Ovary (tissue), 9 donors: ENCODE measurements around the gene BRICD5. TPM values are rescaled to one million over a fixed set of nuclear protein-coding genes. Genes with fewer than 3 reads are reported as not detected.

ENCODE experiments used
- DNase-seq, 5 donors: peaks; one replicate each; pipeline ENCODE4 v3.0.0-alpha.2; 2019 to 2020
- H3K27ac ChIP-seq, 2 donors: fragments of 200-600 bp; one replicate each; pipeline versions ENCODE4 v1.5.1 to v1.8.0; 2019 to 2022
- H3K27me3 ChIP-seq: fragments of 200-600 bp; one replicate; pipeline ENCODE4 v1.8.0; 2022
- H3K36me3 ChIP-seq: fragments of 200-600 bp; sonication (generic); one replicate; pipeline ENCODE4 v1.5.1; 2019
- H3K4me1 ChIP-seq: one replicate; pipeline ENCODE4 v1.8.1; 2013; ENCODE audit warnings: mild to moderate bottlenecking, moderate library complexity; ENCODE audit not compliant: insufficient read depth
- H3K4me3 ChIP-seq: fragments of 200-600 bp; sonication (generic); one replicate; pipeline ENCODE4 v1.5.1; 2017
- H3K9me3 ChIP-seq, 2 donors: fragments of 200-600 bp in 1 of 2; sonication (generic) in 1 of 2; one replicate each; pipeline versions ENCODE4 v1.5.1 to v1.8.1; 2013 to 2019; ENCODE audit warnings: mild to moderate bottlenecking in 1 of 2, moderate library complexity in 1 of 2
- CTCF ChIP-seq, 3 donors: fragments of 450-650 bp in 2 of 3; fragments of 200-600 bp in 1 of 3; IDR thresholded peaks; one replicate each; pipeline versions ENCODE4 v1.5.1 to v1.8.0; 2016 to 2022; ENCODE audit warnings: antibody characterized with exemption in 3 of 3, mild to moderate bottlenecking in 1 of 3
- EP300 ChIP-seq: sonication (generic); formaldehyde crosslinking; IDR thresholded peaks from one replicate; pipeline ENCODE4 v1.6.1; 2017; ENCODE audit warnings: antibody characterized with exemption
- POLR2A ChIP-seq: fragments of 450-650 bp; IDR thresholded peaks from one replicate; pipeline ENCODE4 v1.6.1; 2017; ENCODE audit warnings: antibody characterized with exemption, mild to moderate bottlenecking, moderate library complexity
- WGBS, 3 donors: extraction: QIAGEN DNeasy Blood & Tissue Kit in 1 of 3; methylation state at CpG; one replicate each; pipeline versions ENCODE4 v1.1.5 to v1.1.7; 2013 to 2017; 5-methylcytosine and 5-hydroxymethylcytosine counted together
- intact Hi-C, 4 donors: fragments of 100-400 bp; cut with DNase I; formaldehyde crosslinking; loops; one replicate each; pipeline versions ENCODE4 v1.11.0 to v1.15.1; 2022 to 2023
- polyA plus RNA-seq, 2 donors: library from polyadenylated mRNA; stranded (reverse); fragments of 200-250 nt in 1 of 2; fragments of 350-450 nt in 1 of 2; fragmentation: Illumina TruSeq in 1 of 2; extraction: RNeasy Lipid Tissue Mini Kit (QIAGEN cat#74804) in 1 of 2; gene quantifications; one replicate each; pipeline ENCODE4 v1.2.3, GENCODE V29; 2013 to 2014
- total RNA-seq, 7 donors: library from RNA; depleted of rRNA in 2 of 7; stranded (reverse); fragments of >200 nt in 2 of 7; fragmentation: NEBNext Ultra II Directional in 3 of 7; extraction: Animal tissue kit (Norgen Biotek cat#: 25700) in 3 of 7; gene quantifications; one replicate each; pipeline versions ENCODE4 v1.1.0 to v1.2.4, GENCODE V29; 2016 to 2023
- donor health status: DM: no; HTN: no; CAD: no; lungs with moderate emphysema.
- donor health status: DM: no; HTN: no; CAD: no.
- donor health status: Bipolar disorder and iron deficiency.
- donor health status: DM: yes; HTN: yes; CAD: no.
- donor health status: DM: no; HTN: no; CAD: no.
- donor health status: DM: yes; HTN: yes; CAD: no.

BRICD5 gene
- total and polyA plus RNA-seq, 9 donors: 0.37 to 8.3 (median 6.2) TPM

DNA sequence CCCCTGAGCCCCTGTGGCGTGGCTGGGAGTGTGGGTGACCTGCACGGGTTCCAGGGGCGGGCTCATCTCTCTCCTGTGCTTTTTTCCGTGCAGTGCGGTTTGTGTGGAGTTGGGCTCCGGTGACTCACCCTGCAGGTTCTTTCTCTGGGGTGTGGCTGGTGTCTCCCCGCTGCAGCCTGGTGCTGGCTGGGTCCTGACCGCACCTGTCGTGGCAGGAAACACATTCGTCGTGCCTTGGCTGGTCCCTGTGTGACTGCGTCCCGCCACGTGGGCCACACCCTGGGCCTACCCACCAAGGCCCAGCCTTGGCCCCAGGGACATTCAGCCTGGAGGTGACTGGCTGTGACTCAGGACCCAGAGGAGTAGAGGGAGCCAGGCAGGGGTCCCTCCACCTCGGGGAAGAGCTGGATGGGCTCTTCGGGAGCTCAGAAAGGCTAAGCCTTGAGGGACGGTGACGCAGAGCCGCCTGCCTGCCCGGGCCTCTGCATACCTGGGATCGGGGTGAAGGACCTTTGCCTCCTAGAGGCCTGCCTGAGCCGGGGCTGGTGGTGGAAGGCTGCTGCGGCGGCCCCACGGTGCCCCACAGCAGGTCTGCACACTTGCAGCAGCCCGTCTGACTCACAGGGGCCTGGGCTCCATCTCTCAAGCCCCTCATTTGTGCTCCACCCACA, 47.3 kb downstream of the BRICD5 start:
- no peaks in the 10 kb centered on the region for H3K36me3 ChIP-seq
- no peak overlapping the region for H3K27ac ChIP-seq
- H3K4me3 ChIP-seq: no peak overlapping the region
- H3K4me1 ChIP-seq: peaks cover 12% of the 10 kb centered on the region
- 90 to 93% (median 92%) methylated on average over 25 to 26 of the region's 26 CpGs for WGBS, 3 donors
- intact Hi-C loops: no loop called here
- no peaks in the 10 kb centered on the region for H3K9me3 ChIP-seq
- DNase-seq: no peak
- TF ChIP-seq EP300: no peak
- TF ChIP-seq CTCF (IDR thresholded peaks at IDR 0.05): no peak
- no peak for TF ChIP-seq POLR2A
- no peaks in the 10 kb centered on the region for H3K27me3 ChIP-seq

GRCh38 chr16:2162676-2163118, 48.0 kb downstream of the BRICD5 start:
- no peaks in the 10 kb centered on the region for H3K36me3 ChIP-seq
- no peak for DNase-seq
- H3K4me1 ChIP-seq: peaks cover 16% of the 10 kb centered on the region
- no peak overlapping the region for H3K4me3 ChIP-seq
- no peak overlapping the region for H3K27ac ChIP-seq
- WGBS, 3 donors: 88 to 91% (median 89%) methylated on average over 13 of the region's 13 CpGs
- TF ChIP-seq EP300 (no peak), CTCF (IDR thresholded peaks at IDR 0.05) (no peak), POLR2A (no peak)
- H3K27me3 ChIP-seq: no peaks in the 10 kb centered on the region
- intact Hi-C loops: no loop called here
- no peaks in the 10 kb centered on the region for H3K9me3 ChIP-seq

DNA sequence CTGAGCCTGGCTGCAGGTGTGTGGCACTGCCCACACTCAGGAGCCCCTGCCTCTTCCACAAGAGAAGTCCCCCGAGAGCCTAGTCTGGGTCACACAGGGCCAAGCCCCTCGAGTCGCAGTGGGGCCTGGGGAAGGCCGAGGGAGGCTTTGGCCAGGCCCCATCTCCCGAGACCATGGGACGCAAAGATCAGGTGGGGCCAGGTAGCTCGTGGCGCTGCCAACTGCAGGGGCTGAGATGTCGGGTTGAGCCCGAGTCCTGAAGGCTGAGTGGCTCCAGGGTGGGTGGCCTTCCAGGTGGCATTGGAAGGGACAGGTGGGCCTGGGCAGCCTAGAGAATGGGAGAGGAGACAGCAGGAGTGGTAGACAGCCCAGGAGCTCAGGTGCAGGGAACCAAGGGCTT, 48.8 kb downstream of the BRICD5 start:
- intact Hi-C loops: no loop called here
- no peaks in the 10 kb centered on the region for H3K27me3 ChIP-seq
- H3K4me1 ChIP-seq: peaks cover 17% of the 10 kb centered on the region
- H3K27ac ChIP-seq: peak overlapping the region in 1 of 2 donors; percentile 37
- no peak overlapping the region for H3K4me3 ChIP-seq
- TF ChIP-seq CTCF (IDR thresholded peaks at IDR 0.05): no peak
- TF ChIP-seq POLR2A: no peak
- no peak for TF ChIP-seq EP300
- no peaks in the 10 kb centered on the region for H3K9me3 ChIP-seq
- 89 to 100% (median 91%) methylated on average over 10 of the region's 10 CpGs for WGBS, 3 donors
- H3K36me3 ChIP-seq: no peaks in the 10 kb centered on the region
- no peak for DNase-seq

DNA sequence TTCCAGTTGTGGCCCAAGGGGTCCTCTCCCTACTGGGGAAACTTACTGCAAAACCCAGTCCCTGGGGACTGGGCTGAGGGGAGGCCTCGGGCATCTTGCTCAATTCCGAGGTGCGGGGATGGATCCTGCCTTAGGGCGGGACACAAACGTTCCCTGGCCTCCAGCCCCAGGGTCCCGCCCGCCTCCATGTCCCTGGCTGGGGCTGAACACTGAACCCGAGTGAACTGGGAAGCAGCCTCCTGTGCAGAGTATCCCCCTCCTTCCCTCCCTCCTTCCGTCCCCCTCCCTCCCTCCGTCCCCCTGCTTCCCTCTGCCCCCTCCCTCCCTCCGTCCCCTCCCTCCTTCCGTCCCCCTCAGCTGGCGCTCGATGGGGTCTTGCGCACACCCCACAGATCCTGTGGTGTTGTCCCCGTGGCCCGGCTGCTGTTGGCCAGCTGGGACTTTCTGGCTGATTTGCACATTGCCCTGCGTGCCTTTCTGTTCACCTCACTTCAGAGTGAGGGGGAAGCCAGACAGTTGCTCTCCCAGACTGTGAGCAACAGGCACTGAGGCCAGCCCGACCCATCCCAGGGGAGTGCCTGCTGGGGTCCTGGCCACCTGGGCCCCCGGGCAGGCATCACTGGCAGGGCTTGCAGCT, 49.6 kb downstream of the BRICD5 start:
- Histone ChIP-seq H3K4me1 (peaks cover 17% of the 10 kb centered on the region), H3K27me3 (no peaks in the 10 kb centered on the region), H3K9me3 (no peaks in the 10 kb centered on the region), H3K4me3 (no peak overlapping the region), H3K27ac (peak overlapping the region; percentile 16 to 30), H3K36me3 (no peaks in the 10 kb centered on the region)
- intact Hi-C loops: no loop called here
- DNase-seq: peak in 2 of 5 donors; percentile 53 to 70
- TF ChIP-seq EP300: no peak
- TF ChIP-seq POLR2A: no peak
- TF ChIP-seq CTCF (IDR thresholded peaks at IDR 0.05): no peak
- 30 to 36% (median 30%) methylated on average over 18 to 20 of the region's 20 CpGs for WGBS, 3 donors

Other genes with a start within 250 kb of the BRICD5 start
- 1,000 to 10,000 TPM; 2,694 to 4,021 (median 3,788) TPM for gene RPS2, start 246.0 kb downstream of the BRICD5 start, total RNA-seq
- 1,000 to 10,000 TPM; 1,606 to 4,743 TPM for gene RPS2, start 246.0 kb downstream of the BRICD5 start, polyA plus RNA-seq
- gene RNF151, start 244.0 kb downstream of the BRICD5 start, total RNA-seq: under 1 TPM in 1 of 7 donors, not detected in 6; 0.32 TPM
- gene RNF151, start 244.0 kb downstream of the BRICD5 start, polyA plus RNA-seq: not detected
- 10 to 100 TPM; 28.9 to 48.0 (median 31.0) TPM for gene TBL3, start 238.8 kb downstream of the BRICD5 start, total RNA-seq
- 10 to 100 TPM in 1 of 2 donors, 1 to 10 TPM in 1; 2.1 to 40.6 TPM for gene TBL3, start 238.8 kb downstream of the BRICD5 start, polyA plus RNA-seq
- gene NOXO1, start 229.4 kb downstream of the BRICD5 start, total RNA-seq: 1 to 10 TPM in 1 of 7 donors, under 1 TPM in 3, not detected in 3; 0.36 to 1.3 (median 0.66) TPM
- under 1 TPM in 1 of 2 donors, not detected in 1; 0.48 TPM for gene NOXO1, start 229.4 kb downstream of the BRICD5 start, polyA plus RNA-seq
- gene GFER, start 226.7 kb downstream of the BRICD5 start, total RNA-seq: 10 to 100 TPM; 10.6 to 18.5 (median 14.0) TPM
- gene GFER, start 226.7 kb downstream of the BRICD5 start, polyA plus RNA-seq: 10 to 100 TPM in 1 of 2 donors, 1 to 10 TPM in 1; 6.1 to 16.8 TPM
- 1 to 10 TPM in 4 of 7 donors, under 1 TPM in 3; 0.50 to 4.0 (median 1.1) TPM for gene SYNGR3, start 220.9 kb downstream of the BRICD5 start, total RNA-seq
- under 1 TPM; 0.42 to 0.75 TPM for gene SYNGR3, start 220.9 kb downstream of the BRICD5 start, polyA plus RNA-seq
- 10 to 100 TPM; 25.8 to 44.5 (median 30.3) TPM for gene ZNF598, start 201.0 kb downstream of the BRICD5 start, total RNA-seq
- gene ZNF598, start 201.0 kb downstream of the BRICD5 start, polyA plus RNA-seq: 10 to 100 TPM in 1 of 2 donors, under 1 TPM in 1; 0.95 to 26.7 TPM
- gene NPW, start 191.1 kb downstream of the BRICD5 start, total RNA-seq: 1 to 10 TPM in 1 of 7 donors, under 1 TPM in 2, not detected in 4; 0.46 to 1.1 (median 0.78) TPM
- gene NPW, start 191.1 kb downstream of the BRICD5 start, polyA plus RNA-seq: under 1 TPM in 1 of 2 donors, not detected in 1; 0.17 TPM
- gene NHERF2, start 184.0 kb downstream of the BRICD5 start, total RNA-seq: 100 to 1,000 TPM in 1 of 7 donors, 10 to 100 TPM in 6; 25.0 to 118 (median 78.7) TPM
- gene NHERF2, start 184.0 kb downstream of the BRICD5 start, polyA plus RNA-seq: 100 to 1,000 TPM in 1 of 2 donors, 1 to 10 TPM in 1; 6.3 to 101 TPM
- gene NTHL1, start 163.0 kb downstream of the BRICD5 start, total RNA-seq: 10 to 100 TPM; 17.1 to 38.1 (median 23.9) TPM
- 10 to 100 TPM in 1 of 2 donors, 1 to 10 TPM in 1; 1.9 to 27.3 TPM for gene NTHL1, start 163.0 kb downstream of the BRICD5 start, polyA plus RNA-seq
- gene TSC2, start 162.9 kb downstream of the BRICD5 start, total RNA-seq: 100 to 1,000 TPM in 4 of 7 donors, 10 to 100 TPM in 3; 47.0 to 150 (median 131) TPM
- gene TSC2, start 162.9 kb downstream of the BRICD5 start, polyA plus RNA-seq: 10 to 100 TPM; 51.7 to 72.1 TPM
- 100 to 1,000 TPM in 6 of 7 donors, 10 to 100 TPM in 1; 78.8 to 203 (median 145) TPM for gene PKD1, start 75.0 kb downstream of the BRICD5 start, total RNA-seq
- 100 to 1,000 TPM in 1 of 2 donors, 1 to 10 TPM in 1; 8.7 to 113 TPM for gene PKD1, start 75.0 kb downstream of the BRICD5 start, polyA plus RNA-seq
- gene RAB26, start 62.2 kb downstream of the BRICD5 start, total RNA-seq: under 1 TPM in 2 of 7 donors, not detected in 5; 0.12 to 0.80 TPM
- under 1 TPM; 0.19 to 0.50 TPM for gene RAB26, start 62.2 kb downstream of the BRICD5 start, polyA plus RNA-seq
- 10 to 100 TPM; 20.5 to 68.0 (median 48.0) TPM for gene TRAF7, start 55.1 kb downstream of the BRICD5 start, total RNA-seq
- gene TRAF7, start 55.1 kb downstream of the BRICD5 start, polyA plus RNA-seq: 10 to 100 TPM; 13.3 to 26.3 TPM
- 1 to 10 TPM in 1 of 7 donors, under 1 TPM in 6; 0.10 to 2.4 (median 0.60) TPM for gene CASKIN1, start 14.3 kb downstream of the BRICD5 start, total RNA-seq
- gene CASKIN1, start 14.3 kb downstream of the BRICD5 start, polyA plus RNA-seq: under 1 TPM in 1 of 2 donors, not detected in 1; 0.52 TPM
- gene MLST8, start 5.4 kb downstream of the BRICD5 start, total RNA-seq: 10 to 100 TPM; 24.5 to 56.2 (median 28.4) TPM
- gene MLST8, start 5.4 kb downstream of the BRICD5 start, polyA plus RNA-seq: 10 to 100 TPM in 1 of 2 donors, 1 to 10 TPM in 1; 7.4 to 42.9 TPM
- 10 to 100 TPM in 1 of 7 donors, 1 to 10 TPM in 6; 5.0 to 12.3 (median 7.5) TPM for gene PGP, start 4.0 kb upstream of the BRICD5 start, total RNA-seq
- gene PGP, start 4.0 kb upstream of the BRICD5 start, polyA plus RNA-seq: 1 to 10 TPM; 2.5 to 5.2 TPM
- 10 to 100 TPM; 18.3 to 26.2 (median 22.7) TPM for gene E4F1, start 12.7 kb upstream of the BRICD5 start, total RNA-seq
- gene E4F1, start 12.7 kb upstream of the BRICD5 start, polyA plus RNA-seq: 10 to 100 TPM in 1 of 2 donors, under 1 TPM in 1; 0.58 to 23.5 TPM
- 1 to 10 TPM in 1 of 7 donors, under 1 TPM in 6; 0.37 to 1.1 (median 0.75) TPM for gene DNASE1L2, start 25.6 kb upstream of the BRICD5 start, total RNA-seq
- under 1 TPM in 1 of 2 donors, not detected in 1; 0.69 TPM for gene DNASE1L2, start 25.6 kb upstream of the BRICD5 start, polyA plus RNA-seq
- 10 to 100 TPM; 39.0 to 66.3 (median 51.3) TPM for gene ECI1, start 40.7 kb upstream of the BRICD5 start, total RNA-seq
- gene ECI1, start 40.7 kb upstream of the BRICD5 start, polyA plus RNA-seq: 10 to 100 TPM in 1 of 2 donors, 1 to 10 TPM in 1; 3.1 to 48.1 TPM
- 100 to 1,000 TPM in 6 of 7 donors, 10 to 100 TPM in 1; 78.0 to 172 (median 153) TPM for gene RNPS1, start 57.3 kb upstream of the BRICD5 start, total RNA-seq
- 100 to 1,000 TPM in 1 of 2 donors, 10 to 100 TPM in 1; 85.2 to 138 TPM for gene RNPS1, start 57.3 kb upstream of the BRICD5 start, polyA plus RNA-seq
- 10 to 100 TPM in 2 of 7 donors, 1 to 10 TPM in 5; 2.0 to 11.3 (median 6.9) TPM for gene ABCA3, start 129.9 kb upstream of the BRICD5 start, total RNA-seq
- gene ABCA3, start 129.9 kb upstream of the BRICD5 start, polyA plus RNA-seq: 1 to 10 TPM; 2.7 to 6.9 TPM
- 1 to 10 TPM; 1.4 to 2.5 (median 2.0) TPM for gene CCNF, start 218.6 kb upstream of the BRICD5 start, total RNA-seq
- gene CCNF, start 218.6 kb upstream of the BRICD5 start, polyA plus RNA-seq: 1 to 10 TPM in 1 of 2 donors, under 1 TPM in 1; 0.87 to 1.1 TPM
- gene TEDC2, start 249.2 kb upstream of the BRICD5 start, total RNA-seq: 1 to 10 TPM in 3 of 7 donors, under 1 TPM in 2, not detected in 2; 0.38 to 2.0 (median 1.4) TPM
- 1 to 10 TPM in 1 of 2 donors, not detected in 1; 1.2 TPM for gene TEDC2, start 249.2 kb upstream of the BRICD5 start, polyA plus RNA-seq